GM12878 (cell line): ENCODE data around the gene TRIP11. TPM values are rescaled to one million over a fixed set of nuclear protein-coding genes. Genes with fewer than 3 reads are reported as not detected.

ENCODE experiments used
- ATAC-seq: fragments of 200-7000 bp; cut with Tn5 transposase; 3 replicates; pipeline ENCODE4 v1.9.1; 2020; ENCODE audit warnings: mild to moderate bottlenecking, moderate library complexity
- BruUV-seq: library from RNA; stranded (reverse); fragments of 400-500 nt; replicated peaks from 2 replicates; lab custom pipeline; 2021; lab: Mats Ljungman, UMichigan
- CTCF ChIA-PET: fragments of 300-600 bp; sonication (Branson Sonifier 250); formaldehyde crosslinking; extraction: SDS; loops from one replicate; lab custom pipeline; 2021; ENCODE audit warnings: inconsistent platforms; lab: Yijun Ruan, JAX
- POLR2A ChIA-PET: fragments of 350-600 bp; formaldehyde crosslinking; extraction: SDS; loops from one replicate; lab custom pipeline; 2021; ENCODE audit warnings: inconsistent platforms; lab: Charles Lee
- RAD21 ChIA-PET: fragments of 300-600 bp; sonication (Branson Sonifier 250); formaldehyde crosslinking; loops from one replicate; lab custom pipeline; 2023; ENCODE audit warnings: antibody characterized with exemption; ENCODE audit not compliant: unreplicated experiment; lab: Charles Lee
- SMC1A ChIA-PET: fragments of 300-600 bp; sonication (Branson Sonifier 250); formaldehyde crosslinking; loops from one replicate; lab custom pipeline; 2023; ENCODE audit not compliant: unreplicated experiment, uncharacterized antibody; lab: Charles Lee
- DNase-seq: peaks from one replicate; pipeline ENCODE4 v3.0.0-alpha.2; 2011; ENCODE audit warnings: low read depth, low spot score
- FAIRE-seq: peaks from 3 replicates; lab custom pipeline; 2011; peaks lifted over from hg19 to GRCh38; lab: Jason Lieb, UNC
- H2AFZ ChIP-seq: 2 replicates; pipeline ENCODE4 v1.6.0; 2011; ENCODE audit warnings: low read depth, low read length, control low read depth; ENCODE audit not compliant: control insufficient read depth
- H3K27ac ChIP-seq: 2 replicates; pipeline ENCODE4 v1.5.1; 2011; ENCODE audit warnings: control low read depth; ENCODE audit not compliant: control insufficient read depth, insufficient read depth
- H3K27me3 ChIP-seq, 2 experiments: replicated peaks in 1 of 2; 2 replicates each; pipeline versions ENCODE4 v1.6.0 to v1.6.1; 2011; ENCODE audit warnings: low read length in 1 of 2; ENCODE audit not compliant: control insufficient read depth in 2 of 2, insufficient read depth in 2 of 2
- H3K36me3 ChIP-seq, 2 experiments: 2 replicates each; pipeline ENCODE4 v1.5.1; 2011; ENCODE audit warnings: low read length in 1 of 2; ENCODE audit not compliant: control insufficient read depth in 2 of 2, insufficient read depth in 2 of 2
- H3K4me1 ChIP-seq: 2 replicates; pipeline ENCODE4 v1.6.1; 2011; ENCODE audit warnings: mild to moderate bottlenecking, low read length, moderate library complexity, mixed read lengths; ENCODE audit not compliant: control insufficient read depth, insufficient read depth
- H3K4me2 ChIP-seq: 2 replicates; pipeline ENCODE4 v1.6.0; 2011; ENCODE audit warnings: control low read depth; ENCODE audit not compliant: control insufficient read depth, insufficient read depth
- H3K4me3 ChIP-seq: fragments of 200-600 bp; sonication (generic); 2 replicates; pipeline ENCODE4 v1.5.1; 2016
- H3K79me2 ChIP-seq: 2 replicates; pipeline ENCODE4 v1.6.0; 2011; ENCODE audit warnings: low read length; ENCODE audit not compliant: control insufficient read depth, insufficient read depth
- H3K9ac ChIP-seq: 2 replicates; pipeline ENCODE4 v1.8.0; 2011; ENCODE audit warnings: low read length, control low read depth, mixed read lengths; ENCODE audit not compliant: control insufficient read depth, insufficient read depth
- H3K9me3 ChIP-seq: replicated peaks from 3 replicates; pipeline ENCODE4 v1.5.1; 2011; ENCODE audit warnings: mild to moderate bottlenecking, low read length; ENCODE audit not compliant: control insufficient read depth, insufficient read depth
- H4K20me1 ChIP-seq: 2 replicates; pipeline ENCODE4 v1.6.0; 2011; ENCODE audit not compliant: control insufficient read depth, insufficient read depth
- ASH2L ChIP-seq: fragments of 300-600, 200-600 bp; sonication (generic); IDR thresholded peaks from 2 replicates; pipeline ENCODE4 v1.6.1; 2017; ENCODE audit warnings: low read depth, mild to moderate bottlenecking, borderline replicate concordance
- BCL11A ChIP-seq: IDR thresholded peaks from 2 replicates; pipeline ENCODE4 v1.6.1; 2011; ENCODE audit warnings: low read depth, low read length
- CBX3 ChIP-seq: fragments of 200-600 bp; sonication (generic); IDR thresholded peaks from 2 replicates; pipeline ENCODE4 v1.6.1; 2016; ENCODE audit warnings: low read depth, borderline replicate concordance
- CHD2 ChIP-seq: IDR thresholded peaks from 2 replicates; pipeline ENCODE4 v1.6.1; 2011; ENCODE audit warnings: low read depth, low read length, improper control_type of control experiment, borderline replicate concordance
- DPF2 ChIP-seq: fragments of 450-650 bp; IDR thresholded peaks from 2 replicates; pipeline ENCODE4 v1.6.1; 2017; ENCODE audit warnings: mild to moderate bottlenecking
- EED ChIP-seq: sonication (generic); IDR thresholded peaks from 2 replicates; pipeline ENCODE4 v1.6.1; 2016; ENCODE audit warnings: antibody characterized with exemption, low read depth
- EP300 ChIP-seq, 2 experiments: fragments of 150-350 bp in 1 of 2; IDR thresholded peaks; 2 replicates each; pipeline ENCODE4 v1.6.1; 2011 to 2012; ENCODE audit warnings: low read depth in 2 of 2, low read length in 2 of 2, borderline replicate concordance in 1 of 2, improper control_type of control experiment in 1 of 2, inconsistent platforms in 1 of 2; ENCODE audit not compliant: control insufficient read depth in 1 of 2
- GATAD2B ChIP-seq: fragments of 450-650 bp; conservative IDR thresholded peaks from 2 replicates; pipeline ENCODE4 v1.6.1; 2017; ENCODE audit warnings: low read depth, mild to moderate bottlenecking, moderate library complexity
- HDGF ChIP-seq: fragments of 450-650 bp; IDR thresholded peaks from 2 replicates; pipeline ENCODE4 v1.6.1; 2016; ENCODE audit warnings: antibody characterized with exemption
- KDM1A ChIP-seq: fragments of 200-600 bp; sonication (generic); IDR thresholded peaks from 2 replicates; pipeline ENCODE4 v1.6.1; 2016; ENCODE audit warnings: borderline replicate concordance
- KLF5 ChIP-seq: fragments of 450-650 bp; IDR thresholded peaks from 2 replicates; pipeline ENCODE4 v1.6.1; 2014; ENCODE audit warnings: mild to moderate bottlenecking; ENCODE audit not compliant: partially characterized antibody
- POLR2A ChIP-seq: IDR thresholded peaks from 2 replicates; pipeline ENCODE4 v1.6.1; 2011; ENCODE audit warnings: low read depth, mild to moderate bottlenecking, low read length
- RELA ChIP-seq: fragments of 450-650 bp; IDR thresholded peaks from 2 replicates; pipeline ENCODE4 v1.8.0; 2014; ENCODE audit warnings: borderline replicate concordance; ENCODE audit not compliant: partially characterized antibody
- ZNF217 ChIP-seq: fragments of 450-650 bp; IDR thresholded peaks from 2 replicates; pipeline ENCODE4 v1.6.1; 2017; ENCODE audit warnings: antibody characterized with exemption, mild to moderate bottlenecking
- in situ Hi-C: fragments of 300-500 bp; cut with MboI; formaldehyde crosslinking; loops from 9 replicates; pipeline ENCODE4 v1.14.3; 2018; ENCODE audit warnings: mixed read lengths
- intact Hi-C: fragments of 100-400 bp; cut with micrococcal nuclease; formaldehyde crosslinking; loops from one replicate; pipeline ENCODE4 v1.14.2; 2022; ENCODE audit not compliant: unreplicated experiment
- polyA plus RNA-seq, 11 experiments: library from polyadenylated mRNA; depleted of rRNA in 4 of 11; unstranded in 6 of 11; stranded (reverse) in 5 of 11; fragments of >200 nt; fragmentation: Nextera tagmentation in 4 of 11; fragmentation: Illumina TruSeq in 1 of 11; extraction: Ambion mirVana in 4 of 11; extraction: Trizol in 1 of 11; gene quantifications; 1 replicate in 1 of 11; 2 replicates in 10 of 11; pipeline versions ENCODE4 v1.2.1 to v1.2.3, GENCODE V29; 2011 to 2016; ENCODE audit warnings: inconsistent platforms in 2 of 11, missing spikeins in 2 of 11, low read depth in 1 of 11
- total RNA-seq, 4 experiments: library from RNA; depleted of rRNA in 3 of 4; stranded (reverse); fragments of >200 nt in 3 of 4; fragmentation: Illumina TruSeq in 1 of 4; extraction: Trizol in 1 of 4; gene quantifications; 2 replicates each; pipeline versions ENCODE4 v1.2.1 to v1.2.3, GENCODE V29; 2013 to 2021
- TF ChIP-seq, protein P1 (sequence below): IDR thresholded peaks from 2 replicates; pipeline ENCODE4 v1.6.1; 2012; ENCODE audit warnings: mild to moderate bottlenecking, low read depth, low read length
- TF ChIP-seq, protein P2 (sequence below): fragments of 150-350 bp; IDR thresholded peaks from 2 replicates; pipeline ENCODE4 v1.6.1; 2014; ENCODE audit warnings: mild to moderate bottlenecking, low read depth, low read length
- TF ChIP-seq, protein P3 (sequence below): fragments of 450-650 bp; formaldehyde crosslinking; IDR thresholded peaks from 2 replicates; pipeline ENCODE4 v1.5.0; 2022; ENCODE audit warnings: mild to moderate bottlenecking, missing genetic modification characterization

Gene TRIP11
- total and polyA plus RNA-seq, 10 of the 15 experiments (the other 5 are each of a cell fraction or from before 2014, with no cell fraction given): 5.3 to 46.1 (median 19.9) TPM

DNA sequence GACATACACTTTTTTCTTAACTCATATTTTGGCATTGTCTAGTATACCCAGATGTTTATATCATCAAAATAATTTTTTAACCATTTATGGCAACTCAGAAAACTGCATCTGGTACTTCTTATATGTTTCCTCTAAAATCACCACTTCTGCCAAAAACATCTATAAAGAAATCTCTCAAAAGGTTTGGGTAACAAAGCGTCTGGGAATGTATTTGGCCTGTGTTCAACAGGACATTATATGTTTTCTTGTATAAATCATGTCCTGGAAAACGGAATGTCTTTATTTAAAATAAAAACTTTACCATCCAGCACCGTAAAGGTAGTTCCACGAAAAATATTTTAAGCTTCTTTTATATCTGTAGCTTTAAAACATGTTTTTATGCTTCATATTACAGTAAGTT is 56.3 kb downstream of the TRIP11 start (continued):
- TF ChIP-seq, protein P1, sequence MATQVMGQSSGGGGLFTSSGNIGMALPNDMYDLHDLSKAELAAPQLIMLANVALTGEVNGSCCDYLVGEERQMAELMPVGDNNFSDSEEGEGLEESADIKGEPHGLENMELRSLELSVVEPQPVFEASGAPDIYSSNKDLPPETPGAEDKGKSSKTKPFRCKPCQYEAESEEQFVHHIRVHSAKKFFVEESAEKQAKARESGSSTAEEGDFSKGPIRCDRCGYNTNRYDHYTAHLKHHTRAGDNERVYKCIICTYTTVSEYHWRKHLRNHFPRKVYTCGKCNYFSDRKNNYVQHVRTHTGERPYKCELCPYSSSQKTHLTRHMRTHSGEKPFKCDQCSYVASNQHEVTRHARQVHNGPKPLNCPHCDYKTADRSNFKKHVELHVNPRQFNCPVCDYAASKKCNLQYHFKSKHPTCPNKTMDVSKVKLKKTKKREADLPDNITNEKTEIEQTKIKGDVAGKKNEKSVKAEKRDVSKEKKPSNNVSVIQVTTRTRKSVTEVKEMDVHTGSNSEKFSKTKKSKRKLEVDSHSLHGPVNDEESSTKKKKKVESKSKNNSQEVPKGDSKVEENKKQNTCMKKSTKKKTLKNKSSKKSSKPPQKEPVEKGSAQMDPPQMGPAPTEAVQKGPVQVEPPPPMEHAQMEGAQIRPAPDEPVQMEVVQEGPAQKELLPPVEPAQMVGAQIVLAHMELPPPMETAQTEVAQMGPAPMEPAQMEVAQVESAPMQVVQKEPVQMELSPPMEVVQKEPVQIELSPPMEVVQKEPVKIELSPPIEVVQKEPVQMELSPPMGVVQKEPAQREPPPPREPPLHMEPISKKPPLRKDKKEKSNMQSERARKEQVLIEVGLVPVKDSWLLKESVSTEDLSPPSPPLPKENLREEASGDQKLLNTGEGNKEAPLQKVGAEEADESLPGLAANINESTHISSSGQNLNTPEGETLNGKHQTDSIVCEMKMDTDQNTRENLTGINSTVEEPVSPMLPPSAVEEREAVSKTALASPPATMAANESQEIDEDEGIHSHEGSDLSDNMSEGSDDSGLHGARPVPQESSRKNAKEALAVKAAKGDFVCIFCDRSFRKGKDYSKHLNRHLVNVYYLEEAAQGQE: no peak
- TF ChIP-seq GATAD2B: no peak
- TF ChIP-seq DPF2: no peak
- TF ChIP-seq POLR2A: no peak
- TF ChIP-seq KLF5: no peak
- TF ChIP-seq ZNF217: no peak

DNA sequence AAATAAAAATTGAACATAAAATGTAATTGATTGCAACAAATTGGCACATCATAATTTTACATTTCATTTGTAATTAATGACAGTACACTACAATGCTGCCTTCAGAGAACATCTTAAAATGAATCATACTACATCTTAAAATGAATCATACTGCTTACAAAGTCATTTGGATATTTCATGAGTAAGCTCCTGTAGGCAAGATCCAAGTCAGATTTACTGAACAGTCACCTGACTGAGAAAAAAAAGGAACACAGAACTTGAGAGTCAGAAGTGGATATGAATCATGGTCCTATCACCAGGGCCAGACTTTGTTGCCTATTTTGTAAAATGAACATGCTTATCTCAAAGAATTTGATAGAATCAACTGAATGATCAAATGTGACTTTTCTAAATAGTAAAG is 59.7 kb downstream of the TRIP11 start:
- no peak overlapping the region for H3K4me3 ChIP-seq
- H3K79me2 ChIP-seq: no peaks in the 10 kb centered on the region
- H4K20me1 ChIP-seq: no peaks in the 10 kb centered on the region
- intact Hi-C loops (no loop called here), in situ Hi-C loops (no loop called here)
- H3K9ac ChIP-seq: no peak overlapping the region
- ChIA-PET RAD21 (no interaction called here), SMC1A (no interaction called here), POLR2A (no interaction called here), CTCF (interaction anchor here (1.1 kb wide), 1 partner anchor 15 kb away, joined by 3 read pairs; no protein-coding TSS in a partner anchor)
- H3K27me3 ChIP-seq: no peaks in the 10 kb centered on the region
- no peaks in the 10 kb centered on the region for H3K9me3 ChIP-seq
- peaks cover 0 to 4% of the 10 kb centered on the region in 2 experiments; a peak in 1 of 4 replicates for H3K36me3 ChIP-seq
- FAIRE-seq (peak; percentile 65), DNase-seq (peak; percentile 16), ATAC-seq (peak; percentile 81)
- no peaks in the 10 kb centered on the region for H3K4me1 ChIP-seq
- H2AFZ ChIP-seq: no peak overlapping the region
- H3K27ac ChIP-seq: no peak overlapping the region
- no TSS peak for BruUV-seq
- H3K4me2 ChIP-seq: no peak overlapping the region
- TF ChIP-seq ASH2L (no peak), CHD2 (no peak), HDGF (no peak), RELA (no peak), KDM1A (no peak), BCL11A (peak; percentile 83; the same call in 1 of the 2 replicates), CBX3 (no peak), EP300 (IDR thresholded peaks at IDR 0.05; ENCODE audit: borderline replicate concordance in 1 of 2, control insufficient read depth in 1 of 2, low read depth in 2 of 2, low read length in 2 of 2) (peak in 1 of 2 experiments; percentile 55; a peak in 1 of 4 replicates), EED (peak; percentile 27; the same call in 1 of the 2 replicates)
- TF ChIP-seq, protein P2, sequence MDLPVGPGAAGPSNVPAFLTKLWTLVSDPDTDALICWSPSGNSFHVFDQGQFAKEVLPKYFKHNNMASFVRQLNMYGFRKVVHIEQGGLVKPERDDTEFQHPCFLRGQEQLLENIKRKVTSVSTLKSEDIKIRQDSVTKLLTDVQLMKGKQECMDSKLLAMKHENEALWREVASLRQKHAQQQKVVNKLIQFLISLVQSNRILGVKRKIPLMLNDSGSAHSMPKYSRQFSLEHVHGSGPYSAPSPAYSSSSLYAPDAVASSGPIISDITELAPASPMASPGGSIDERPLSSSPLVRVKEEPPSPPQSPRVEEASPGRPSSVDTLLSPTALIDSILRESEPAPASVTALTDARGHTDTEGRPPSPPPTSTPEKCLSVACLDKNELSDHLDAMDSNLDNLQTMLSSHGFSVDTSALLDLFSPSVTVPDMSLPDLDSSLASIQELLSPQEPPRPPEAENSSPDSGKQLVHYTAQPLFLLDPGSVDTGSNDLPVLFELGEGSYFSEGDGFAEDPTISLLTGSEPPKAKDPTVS: no peak
- TF ChIP-seq, protein P3, sequence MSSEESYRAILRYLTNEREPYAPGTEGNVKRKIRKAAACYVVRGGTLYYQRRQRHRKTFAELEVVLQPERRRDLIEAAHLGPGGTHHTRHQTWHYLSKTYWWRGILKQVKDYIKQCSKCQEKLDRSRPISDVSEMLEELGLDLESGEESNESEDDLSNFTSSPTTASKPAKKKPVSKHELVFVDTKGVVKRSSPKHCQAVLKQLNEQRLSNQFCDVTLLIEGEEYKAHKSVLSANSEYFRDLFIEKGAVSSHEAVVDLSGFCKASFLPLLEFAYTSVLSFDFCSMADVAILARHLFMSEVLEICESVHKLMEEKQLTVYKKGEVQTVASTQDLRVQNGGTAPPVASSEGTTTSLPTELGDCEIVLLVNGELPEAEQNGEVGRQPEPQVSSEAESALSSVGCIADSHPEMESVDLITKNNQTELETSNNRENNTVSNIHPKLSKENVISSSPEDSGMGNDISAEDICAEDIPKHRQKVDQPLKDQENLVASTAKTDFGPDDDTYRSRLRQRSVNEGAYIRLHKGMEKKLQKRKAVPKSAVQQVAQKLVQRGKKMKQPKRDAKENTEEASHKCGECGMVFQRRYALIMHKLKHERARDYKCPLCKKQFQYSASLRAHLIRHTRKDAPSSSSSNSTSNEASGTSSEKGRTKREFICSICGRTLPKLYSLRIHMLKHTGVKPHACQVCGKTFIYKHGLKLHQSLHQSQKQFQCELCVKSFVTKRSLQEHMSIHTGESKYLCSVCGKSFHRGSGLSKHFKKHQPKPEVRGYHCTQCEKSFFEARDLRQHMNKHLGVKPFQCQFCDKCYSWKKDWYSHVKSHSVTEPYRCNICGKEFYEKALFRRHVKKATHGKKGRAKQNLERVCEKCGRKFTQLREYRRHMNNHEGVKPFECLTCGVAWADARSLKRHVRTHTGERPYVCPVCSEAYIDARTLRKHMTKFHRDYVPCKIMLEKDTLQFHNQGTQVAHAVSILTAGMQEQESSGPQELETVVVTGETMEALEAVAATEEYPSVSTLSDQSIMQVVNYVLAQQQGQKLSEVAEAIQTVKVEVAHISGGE: no peak
